ENCODE measurements around the gene ADAM12.

ADAM12 gene

DNA sequence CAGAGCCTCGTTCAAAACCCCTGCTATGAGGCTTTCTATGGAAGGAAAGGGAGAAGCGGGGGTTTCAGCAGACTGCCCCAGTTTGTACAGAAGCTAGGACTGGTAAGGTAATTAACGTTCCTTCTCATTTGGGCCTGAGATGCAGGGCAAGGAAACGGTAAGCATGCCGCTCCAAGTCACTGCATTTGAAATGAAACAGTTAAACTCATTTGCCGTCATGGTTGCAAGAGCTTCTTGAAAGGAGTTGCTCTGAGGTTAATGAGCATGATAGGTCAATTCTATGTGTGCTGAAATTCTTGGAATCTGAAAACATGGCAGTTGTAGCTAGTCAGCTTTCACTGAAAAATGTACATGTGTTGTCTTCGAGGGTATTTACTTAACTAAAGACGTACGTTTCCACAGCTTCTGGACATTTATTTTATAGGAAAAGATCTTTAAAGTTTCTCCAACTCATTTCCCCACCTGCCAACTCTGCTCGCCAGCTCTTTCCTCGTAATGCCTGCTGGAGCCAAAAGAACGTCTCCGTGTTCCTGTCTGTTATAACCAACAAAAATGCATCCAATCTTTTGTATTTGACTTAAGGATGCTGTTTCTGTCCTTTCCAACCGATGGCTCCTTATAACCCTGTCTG lies 73.3 kb downstream of the ADAM12 start:
- DNase-seq = no peak

DNA sequence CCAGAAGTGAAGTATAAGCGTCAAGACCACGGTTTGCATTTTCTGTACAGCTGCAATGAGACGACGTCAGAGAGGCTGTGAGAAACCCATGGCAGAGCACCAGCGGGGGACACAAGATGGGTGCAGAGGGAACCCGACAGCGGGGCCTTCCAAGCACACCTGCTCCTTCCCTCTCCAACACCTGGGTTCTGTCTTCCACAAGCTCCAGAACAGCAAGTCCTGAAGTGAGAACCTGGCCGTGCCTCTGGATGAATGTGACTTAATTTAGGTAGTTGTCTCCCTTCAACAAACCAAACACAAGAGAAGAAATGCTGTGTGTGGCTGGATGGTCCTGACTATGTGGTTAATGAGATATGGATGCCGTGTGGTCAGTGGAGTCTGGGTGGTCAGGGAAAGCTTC lies 76.1 kb downstream of the ADAM12 start:
- DNase-seq = no peak

DNA sequence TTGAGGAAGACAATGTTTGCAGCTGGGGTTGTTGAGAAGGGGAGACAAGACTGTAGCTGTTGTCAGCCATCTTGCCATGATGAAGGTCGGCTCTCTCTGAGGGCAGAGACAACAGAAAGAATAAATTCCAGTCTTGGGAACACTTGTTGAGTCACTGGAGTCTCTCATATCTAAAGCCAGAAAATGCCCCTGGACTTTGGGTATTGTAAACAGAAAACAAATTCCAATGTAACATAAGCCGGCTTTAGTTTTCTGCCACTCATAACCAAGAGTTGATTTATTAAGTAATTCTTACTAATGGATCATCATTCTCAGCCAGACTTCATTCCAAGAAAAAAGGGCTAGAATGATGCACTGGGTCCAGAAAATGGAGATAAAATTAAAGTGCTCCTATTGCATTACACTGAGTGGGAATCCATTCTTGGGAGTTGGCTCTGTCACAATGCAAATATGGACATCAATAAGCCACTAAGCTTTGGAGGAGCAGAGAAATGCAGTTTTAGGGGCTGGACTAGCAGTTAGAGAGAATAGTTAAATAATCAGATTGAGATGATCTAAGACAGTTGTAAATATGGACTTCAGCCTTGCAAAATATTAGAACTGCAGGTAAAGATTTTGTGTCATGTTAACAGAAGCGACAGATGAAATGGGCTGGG lies 78.9 kb downstream of the ADAM12 start:
- no peak for DNase-seq

DNA sequence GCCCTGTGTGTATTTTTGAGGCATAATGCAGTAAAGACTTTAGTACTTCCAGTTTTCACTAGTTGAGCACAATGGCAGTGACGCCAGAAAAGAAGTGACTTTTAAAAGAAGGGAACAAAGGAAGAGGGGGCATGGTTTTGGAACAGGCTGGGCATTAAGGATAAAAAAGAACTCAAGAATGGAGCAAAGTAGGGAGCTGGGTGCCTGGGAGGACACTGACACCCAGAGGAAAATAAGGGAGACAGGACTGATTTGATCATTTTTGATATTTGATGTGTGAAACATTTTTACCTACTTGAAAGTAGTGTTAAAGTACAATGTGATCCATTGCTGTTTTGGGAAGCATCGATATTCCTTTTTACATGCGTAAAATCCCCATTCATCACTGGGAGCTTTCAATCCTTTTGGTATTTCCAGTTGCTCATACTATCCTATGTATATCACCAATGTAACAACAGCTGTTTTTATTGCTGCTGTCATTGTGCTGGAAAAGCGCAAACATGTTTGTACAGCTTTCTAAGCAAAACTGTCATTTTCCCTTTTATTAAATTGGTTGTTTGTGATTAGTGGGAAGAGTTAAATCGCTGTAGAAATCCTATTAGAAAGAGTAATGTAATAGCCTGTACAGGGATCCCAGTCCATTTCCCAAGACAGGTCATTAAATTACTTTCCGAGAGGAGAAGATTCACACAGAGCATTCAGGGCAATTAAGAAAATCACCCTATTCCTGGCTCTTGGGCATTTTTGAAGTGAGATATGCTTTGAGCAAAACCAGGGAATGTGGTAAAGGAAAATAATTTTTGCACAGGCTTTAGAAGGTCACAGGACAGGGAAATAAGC lies 85.2 kb downstream of the ADAM12 start:
- DNase-seq = no peak

DNA sequence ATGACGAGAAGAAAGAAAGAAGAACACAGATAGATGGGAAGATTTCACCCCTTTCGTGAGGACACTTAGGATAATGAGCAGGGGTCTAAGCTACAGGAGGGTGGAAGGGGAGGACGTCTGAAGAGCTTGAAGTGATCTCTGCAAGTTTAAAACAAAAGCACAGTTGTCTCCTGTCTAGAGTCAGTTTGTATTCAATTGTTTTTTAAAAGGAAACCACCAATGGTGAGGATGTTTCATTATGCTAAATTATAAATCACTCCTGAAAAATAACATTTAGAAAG lies 85.9 kb downstream of the ADAM12 start:
- no peak for DNase-seq

DNA sequence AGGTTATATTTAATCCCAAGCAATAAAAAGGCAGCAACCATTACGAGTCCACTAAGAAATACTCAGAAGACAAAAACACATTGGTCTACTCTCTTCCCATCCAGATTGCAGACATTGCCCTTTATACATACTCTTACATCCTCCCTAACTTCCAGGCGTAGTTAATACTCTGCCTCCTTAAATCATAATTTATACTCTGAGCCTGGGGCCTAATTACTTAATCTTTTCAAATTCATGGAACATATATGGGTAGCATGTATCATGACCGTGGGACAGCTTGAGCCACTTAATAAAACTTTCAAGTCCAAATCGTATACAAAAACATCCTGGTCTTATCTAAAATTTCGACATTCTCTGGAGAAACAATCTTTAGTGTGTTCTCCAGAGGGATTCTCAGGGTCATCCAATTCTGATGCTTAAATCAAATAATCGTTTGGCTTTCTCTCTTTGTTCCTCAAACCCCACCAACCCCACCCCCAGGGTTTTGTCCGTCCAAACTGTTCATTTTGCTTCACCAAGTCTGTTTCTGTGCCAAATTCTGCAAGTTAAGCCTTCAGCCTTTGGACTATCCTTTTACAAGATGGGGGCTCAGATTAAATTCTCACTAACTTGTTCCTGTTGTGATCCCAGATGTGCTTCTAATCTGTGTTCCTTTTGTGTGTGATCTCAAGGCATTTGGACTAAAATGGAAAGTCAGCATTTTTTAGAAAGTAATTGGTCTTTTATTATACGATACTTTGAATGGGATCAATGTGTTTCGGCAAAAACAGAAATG lies 86.4 kb downstream of the ADAM12 start:
- DNase-seq = no peak

DNA sequence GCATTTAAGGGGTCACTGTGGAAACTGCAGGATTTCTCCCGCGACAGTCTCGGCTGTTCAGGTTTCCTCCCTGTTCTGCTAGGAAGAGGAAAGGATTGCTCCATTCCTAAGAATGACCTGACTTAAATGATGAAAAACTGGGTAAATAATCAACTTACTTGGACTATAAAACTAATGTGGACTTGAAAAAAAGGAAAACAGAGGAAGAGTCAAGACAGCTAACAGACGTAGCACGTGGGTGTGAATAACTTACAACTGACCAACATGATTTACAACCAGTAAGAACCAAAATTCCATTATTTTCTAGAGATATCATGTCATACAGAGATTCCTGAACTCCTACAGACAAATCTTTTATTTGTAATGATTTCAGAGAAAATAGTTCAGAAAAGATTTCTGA lies 93.8 kb downstream of the ADAM12 start:
- no peak for DNase-seq

DNA sequence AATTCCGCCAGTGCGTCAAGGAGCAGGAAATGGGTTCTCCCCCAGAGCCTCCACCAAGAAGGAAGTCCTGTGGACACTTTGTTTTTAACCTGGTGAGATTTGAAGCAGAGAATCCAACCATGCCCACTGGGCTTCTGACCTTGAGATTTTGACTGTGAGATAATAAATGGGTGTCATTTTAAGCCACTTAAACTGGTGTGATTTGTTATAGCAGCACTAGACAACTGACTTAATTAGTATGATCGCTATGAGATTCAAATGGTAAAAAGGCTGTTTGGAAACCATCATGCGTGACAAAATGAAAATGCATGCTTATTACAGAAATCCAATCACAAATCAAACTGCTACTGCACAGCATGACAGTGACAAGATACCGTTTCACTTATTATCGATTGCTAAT lies 98.0 kb downstream of the ADAM12 start:
- no peak for DNase-seq

DNA sequence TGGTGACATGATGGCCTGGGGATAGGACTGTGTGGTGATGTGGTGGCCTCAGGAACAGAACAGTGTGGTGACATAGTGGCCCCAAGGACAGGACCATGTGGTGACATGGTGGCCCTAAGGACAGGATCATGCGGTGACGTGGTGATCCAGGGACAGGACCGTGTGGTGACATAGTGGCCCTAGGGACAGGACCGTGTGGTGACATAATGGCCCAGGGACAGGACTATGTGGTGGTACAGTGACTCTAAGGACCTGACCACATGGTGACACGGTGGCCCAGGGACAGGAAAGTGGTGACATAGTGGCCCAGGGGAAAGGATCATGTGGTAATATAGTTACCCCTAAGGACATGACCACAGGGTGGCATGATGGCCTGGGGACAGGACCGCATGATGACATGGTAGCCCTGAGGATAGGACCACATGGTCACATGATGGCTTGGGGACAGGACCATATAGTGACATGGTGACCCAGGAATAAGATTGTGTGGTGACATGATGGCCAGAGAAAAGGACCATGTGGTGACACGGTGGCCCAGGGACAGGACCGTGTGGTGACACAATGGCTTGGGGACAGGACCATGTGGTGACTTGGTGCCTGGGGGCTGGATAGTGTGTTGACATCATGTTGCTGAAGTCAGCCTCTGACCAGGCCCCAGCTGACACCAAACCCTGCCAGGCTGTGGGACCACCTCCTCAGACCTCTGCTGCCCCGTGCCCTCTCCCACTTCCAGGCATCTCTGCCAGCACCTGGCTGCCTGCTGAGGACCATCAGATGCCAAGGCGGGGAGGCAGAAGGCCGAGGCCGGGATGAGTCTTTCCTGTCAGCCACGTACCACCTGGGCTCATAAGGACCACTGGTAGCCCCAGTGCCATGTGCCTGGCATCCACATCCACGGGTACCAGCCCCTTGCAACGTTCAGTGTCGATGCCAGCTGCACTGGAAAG lies 99.5 kb downstream of the ADAM12 start:
- no peak for DNase-seq

DNA sequence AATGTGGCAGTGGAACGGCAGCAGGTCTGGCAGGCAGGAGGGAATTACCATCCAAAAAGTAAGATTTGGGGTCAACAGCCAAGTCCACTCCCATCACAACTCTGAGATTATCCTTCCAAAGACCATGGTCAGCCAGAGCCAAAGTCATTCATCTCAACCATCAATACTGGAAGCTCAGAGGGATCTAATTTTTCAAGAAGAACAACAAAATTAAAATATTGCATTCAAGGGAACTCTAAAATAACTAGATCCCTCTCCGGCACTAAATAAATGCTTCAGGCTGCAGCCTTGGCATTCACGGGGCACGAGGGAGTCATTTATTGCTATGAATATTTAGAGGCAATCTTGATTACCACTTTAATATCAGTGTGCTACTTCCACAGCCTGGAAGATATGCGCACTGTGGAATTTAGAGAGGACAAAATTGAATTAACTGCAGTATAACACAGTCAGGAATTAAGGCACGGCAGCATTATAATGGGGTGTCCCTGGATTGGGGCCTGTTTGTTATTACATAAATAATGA lies 102.0 kb downstream of the ADAM12 start:
- DNase-seq = no peak

DNA sequence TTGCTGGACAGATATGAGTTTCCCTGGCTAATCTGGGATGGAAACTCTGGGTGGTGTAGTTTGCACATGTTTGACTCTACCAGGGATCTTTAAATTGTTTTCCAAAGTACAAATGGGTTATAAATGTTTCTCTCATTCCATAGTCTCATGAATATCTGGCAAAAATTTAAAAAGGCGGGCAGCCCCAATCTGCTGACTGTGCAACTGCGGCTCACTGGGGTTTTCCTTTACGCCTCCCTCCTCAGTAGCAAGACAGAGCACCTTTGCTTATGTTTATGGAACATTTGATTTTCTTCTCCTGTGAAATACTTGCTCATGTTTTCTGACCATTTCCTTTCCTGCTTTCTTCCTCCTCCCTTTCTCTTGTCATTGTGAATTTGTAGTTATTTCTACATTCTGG lies 105.0 kb downstream of the ADAM12 start:
- DNase-seq = no peak

DNA sequence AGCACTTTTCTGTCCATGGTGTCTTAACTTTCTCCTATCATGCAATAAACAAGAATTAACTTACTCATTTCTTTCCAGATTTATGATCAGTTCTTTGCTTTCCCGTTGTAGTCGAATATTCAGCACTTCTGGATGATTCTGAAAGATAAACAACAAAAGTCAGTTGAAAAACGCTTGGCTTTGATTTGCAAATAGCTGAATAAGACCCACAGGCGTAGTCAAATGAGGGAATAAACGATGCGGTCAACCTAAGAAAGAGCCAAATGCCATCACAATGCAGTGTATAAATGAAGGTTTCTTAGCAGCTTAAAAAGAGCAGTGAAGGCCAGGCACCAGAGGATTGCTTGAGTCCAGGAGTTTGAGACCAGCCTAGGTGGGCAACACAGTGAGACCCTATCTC lies 109.4 kb downstream of the ADAM12 start:
- DNase-seq = no peak

DNA sequence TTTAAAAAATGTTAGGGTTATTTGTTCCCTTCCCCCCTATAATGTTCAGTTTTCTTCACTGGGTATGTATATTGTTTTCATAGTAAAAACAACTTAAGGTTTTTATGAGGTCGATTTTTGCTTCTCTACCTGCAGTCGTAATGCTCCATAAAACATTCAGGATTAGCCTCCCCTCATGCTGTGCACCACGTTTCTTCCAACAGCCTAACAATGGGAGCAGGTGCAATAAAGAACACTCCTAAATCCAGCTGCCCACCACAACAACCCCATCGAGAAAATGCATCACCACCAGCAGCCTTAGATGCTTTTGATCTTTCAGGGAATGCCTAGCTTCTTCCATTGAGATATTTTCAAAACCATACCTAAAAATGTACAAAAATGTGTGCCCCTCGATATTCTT lies 111.1 kb downstream of the ADAM12 start:
- DNase-seq = no peak

DNA sequence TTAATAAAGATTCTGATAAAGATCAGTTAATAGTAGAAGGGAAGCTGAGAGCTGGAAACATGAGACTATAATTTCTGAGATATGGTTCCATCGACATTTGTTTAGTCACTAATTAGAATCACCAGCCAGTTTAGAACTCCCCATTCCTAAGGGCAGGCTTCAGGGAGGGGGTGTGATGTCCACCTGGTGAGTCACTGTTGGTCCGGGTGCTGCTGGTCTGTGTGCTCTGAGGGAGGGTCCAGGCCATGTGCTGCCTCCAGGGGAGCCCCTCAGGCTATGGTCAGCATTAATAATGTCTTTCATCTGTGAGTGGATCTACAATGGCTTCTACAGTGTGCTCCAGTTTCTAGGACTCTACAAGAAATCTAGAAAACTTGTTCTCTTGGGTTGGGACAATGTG lies 115.8 kb downstream of the ADAM12 start:
- DNase-seq = no peak

DNA sequence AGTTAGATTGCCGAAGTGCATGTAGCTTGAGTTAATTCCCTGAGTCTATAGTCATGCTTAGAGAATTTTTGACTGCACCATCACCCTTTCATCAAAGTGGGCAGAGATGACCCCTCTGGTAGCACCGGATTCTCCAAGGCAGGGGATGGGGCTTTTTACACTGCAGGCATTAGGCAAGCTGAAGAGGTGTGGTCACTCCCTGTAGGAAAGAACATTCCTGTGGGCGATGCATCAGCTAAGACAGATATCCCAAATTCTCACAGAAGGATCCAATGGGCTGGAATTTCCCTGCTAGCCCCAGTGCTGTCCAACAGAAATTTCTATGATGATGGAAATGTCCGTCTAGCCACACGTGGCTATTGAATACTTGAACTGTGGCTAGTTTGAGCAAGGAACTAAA lies 118.2 kb downstream of the ADAM12 start:
- no peak for DNase-seq

DNA sequence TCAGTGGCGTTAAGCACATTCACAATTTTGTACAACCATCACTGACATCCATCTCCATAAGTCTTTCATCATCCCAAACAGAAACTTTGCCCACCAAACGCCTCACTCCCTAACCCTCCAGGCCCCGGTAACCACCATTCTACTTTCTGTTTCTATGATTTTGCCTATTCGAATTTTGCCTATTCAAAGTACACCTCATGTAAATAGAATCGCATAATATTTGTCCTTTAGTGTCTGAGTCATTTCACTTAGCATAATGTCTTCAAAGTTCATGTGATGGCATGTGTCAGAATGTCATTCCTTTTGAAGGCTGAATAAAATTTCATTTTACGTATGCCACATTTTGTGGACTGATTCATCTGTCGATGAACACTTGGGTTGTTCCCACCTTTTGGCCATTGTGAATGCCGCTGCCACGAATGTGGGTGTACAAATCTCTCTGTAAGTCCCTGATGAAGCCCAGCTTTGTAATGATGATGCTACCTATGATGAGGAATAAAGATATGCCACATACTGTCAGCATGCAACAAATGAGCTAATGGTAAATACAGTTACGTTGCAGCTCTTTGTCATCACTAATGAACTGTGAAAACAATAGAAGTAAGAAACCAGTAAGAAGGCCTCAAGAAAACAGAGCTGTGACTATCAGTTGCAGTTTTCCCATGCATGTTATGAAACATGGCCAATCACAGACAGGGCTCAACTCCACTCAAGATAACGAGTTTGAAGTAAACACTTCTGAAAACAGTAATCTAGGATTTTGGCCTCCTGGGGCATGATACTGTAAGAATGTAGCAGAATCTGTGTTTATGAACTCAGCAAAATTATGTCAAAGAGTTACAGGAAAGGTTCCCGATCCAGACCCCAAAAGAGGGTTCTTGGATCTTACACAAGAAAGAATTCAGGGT lies 120.0 kb downstream of the ADAM12 start:
- no peak for DNase-seq

DNA sequence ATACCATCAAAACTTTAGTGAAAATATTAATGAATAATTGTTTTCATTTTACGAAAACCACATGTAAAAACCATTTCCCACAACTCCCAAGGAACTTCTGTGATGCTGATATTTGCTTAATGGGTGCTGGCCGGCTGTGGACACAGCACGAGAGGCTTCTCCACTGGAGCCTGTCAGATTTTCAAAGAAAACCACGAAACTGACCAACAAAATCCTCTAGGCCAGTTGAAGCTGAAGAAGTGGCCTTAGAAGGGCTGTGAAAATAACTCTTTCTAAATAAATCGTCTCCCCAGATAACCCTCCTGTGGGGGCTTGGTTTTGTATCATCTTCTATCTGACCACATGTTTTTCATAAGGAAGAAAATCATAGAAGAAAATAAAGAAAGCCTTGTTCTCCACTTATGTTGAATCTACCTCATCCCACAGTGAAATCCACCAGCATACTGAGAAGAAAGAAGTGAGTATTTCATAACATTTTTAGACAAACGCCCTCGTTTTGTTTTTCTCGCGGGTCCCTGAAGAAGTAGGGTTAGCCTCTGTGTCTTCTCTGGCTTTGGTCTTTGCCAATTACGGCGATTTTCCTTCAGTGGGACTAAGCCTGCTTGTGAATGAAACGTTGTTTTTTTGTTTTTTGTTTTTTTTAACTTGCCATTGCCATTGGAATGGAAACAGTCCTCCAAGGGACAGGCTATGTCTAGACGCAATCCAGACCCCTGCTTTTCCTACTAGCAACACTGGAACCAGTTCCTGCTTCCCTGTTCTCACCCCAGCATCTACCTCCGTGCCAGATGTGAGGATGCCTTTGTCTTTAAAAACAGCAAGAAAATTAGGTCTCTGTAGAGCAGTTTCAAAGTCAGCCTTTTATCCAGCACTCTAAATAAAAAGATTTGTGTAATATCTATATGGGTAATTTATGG lies 123.9 kb downstream of the ADAM12 start:
- no peak for DNase-seq

DNA sequence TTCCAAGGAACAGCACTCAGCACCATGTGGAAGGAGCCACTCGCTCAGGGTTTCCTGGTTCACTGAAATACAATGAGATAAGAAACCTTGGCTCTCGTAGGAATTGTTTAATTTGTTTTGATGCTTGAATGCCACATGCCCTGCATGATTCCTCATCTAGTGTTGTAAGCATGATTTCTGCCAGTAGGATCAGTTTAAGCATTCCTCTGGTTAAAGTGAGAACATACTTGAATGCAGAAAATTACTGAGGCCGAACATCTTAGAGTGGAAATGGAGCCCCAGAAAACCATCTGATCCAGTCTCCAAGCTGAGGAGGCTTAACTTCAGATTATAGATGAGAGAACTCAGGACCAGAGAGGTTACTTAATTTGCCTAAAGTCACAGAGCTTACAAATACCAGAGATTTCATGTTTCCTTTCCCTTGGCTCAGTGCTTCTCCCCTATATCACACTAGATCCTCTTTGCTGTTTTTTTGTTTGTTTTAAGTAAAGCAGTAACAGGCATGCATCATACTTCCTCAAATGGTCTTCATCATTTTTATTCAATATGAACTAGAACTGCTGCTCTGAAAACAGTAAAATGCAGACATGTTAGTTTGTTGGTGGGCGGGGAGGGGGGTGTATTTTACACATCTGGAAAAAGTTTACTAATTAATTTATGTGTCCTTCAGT lies 125.1 kb downstream of the ADAM12 start:
- no peak for DNase-seq

DNA sequence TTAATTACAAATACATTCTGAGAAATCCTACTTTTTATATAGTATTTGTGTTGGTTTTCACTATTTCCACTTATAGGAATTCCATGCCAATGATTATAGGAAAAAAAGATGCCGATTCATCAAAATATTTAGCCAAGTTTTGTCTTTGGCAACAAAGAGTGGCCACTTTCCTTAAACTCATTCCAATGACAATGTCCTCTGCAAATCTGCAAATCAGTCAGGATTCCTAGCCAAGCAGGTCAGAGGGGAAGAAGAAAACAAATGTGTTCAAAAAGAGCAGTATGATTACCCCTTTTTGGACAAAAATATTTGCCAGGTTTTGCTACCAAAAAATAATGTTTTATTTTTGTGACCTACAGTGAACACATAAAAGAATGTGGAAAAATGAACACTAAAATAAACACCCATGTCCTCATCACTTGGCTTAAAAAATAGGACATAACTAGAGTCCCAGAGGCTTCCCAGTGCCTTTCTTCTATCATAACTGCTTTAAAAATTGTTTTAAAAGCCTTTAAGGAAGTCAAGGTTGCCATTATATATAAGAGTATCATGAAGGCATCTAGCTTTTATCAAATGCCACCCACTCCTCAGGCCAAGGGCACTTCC lies 125.9 kb downstream of the ADAM12 start:
- no peak for DNase-seq

Measured in NCI-H2029 (cell line).